Fibroblast of villous mesenchyme (primary cell): ENCODE measurements around the gene MVP. TPM values are rescaled to one million over a fixed set of nuclear protein-coding genes. Genes with fewer than 3 reads are reported as not detected.

Source experiments
- DNase-seq: peaks from one replicate; pipeline ENCODE4 v3.0.0-alpha.2; 2010; ENCODE audit warnings: low read depth
- H3K4me3 ChIP-seq: 2 replicates; pipeline ENCODE4 v1.5.1; 2011; ENCODE audit warnings: low read depth, mild to moderate bottlenecking, low read length
- total RNA-seq: library from RNA; depleted of rRNA; stranded (reverse); fragments of >200 nt; gene quantifications from 2 replicates; pipeline ENCODE4 v1.2.3, GENCODE V29; 2012
- TF ChIP-seq, protein P1 (sequence below): IDR thresholded peaks from 2 replicates; pipeline ENCODE4 v1.5.1; 2012; ENCODE audit warnings: low read depth, mild to moderate bottlenecking, low read length; ENCODE audit not compliant: insufficient read depth

Gene MVP
- total RNA-seq, 1 donor: 211 TPM

DNA sequence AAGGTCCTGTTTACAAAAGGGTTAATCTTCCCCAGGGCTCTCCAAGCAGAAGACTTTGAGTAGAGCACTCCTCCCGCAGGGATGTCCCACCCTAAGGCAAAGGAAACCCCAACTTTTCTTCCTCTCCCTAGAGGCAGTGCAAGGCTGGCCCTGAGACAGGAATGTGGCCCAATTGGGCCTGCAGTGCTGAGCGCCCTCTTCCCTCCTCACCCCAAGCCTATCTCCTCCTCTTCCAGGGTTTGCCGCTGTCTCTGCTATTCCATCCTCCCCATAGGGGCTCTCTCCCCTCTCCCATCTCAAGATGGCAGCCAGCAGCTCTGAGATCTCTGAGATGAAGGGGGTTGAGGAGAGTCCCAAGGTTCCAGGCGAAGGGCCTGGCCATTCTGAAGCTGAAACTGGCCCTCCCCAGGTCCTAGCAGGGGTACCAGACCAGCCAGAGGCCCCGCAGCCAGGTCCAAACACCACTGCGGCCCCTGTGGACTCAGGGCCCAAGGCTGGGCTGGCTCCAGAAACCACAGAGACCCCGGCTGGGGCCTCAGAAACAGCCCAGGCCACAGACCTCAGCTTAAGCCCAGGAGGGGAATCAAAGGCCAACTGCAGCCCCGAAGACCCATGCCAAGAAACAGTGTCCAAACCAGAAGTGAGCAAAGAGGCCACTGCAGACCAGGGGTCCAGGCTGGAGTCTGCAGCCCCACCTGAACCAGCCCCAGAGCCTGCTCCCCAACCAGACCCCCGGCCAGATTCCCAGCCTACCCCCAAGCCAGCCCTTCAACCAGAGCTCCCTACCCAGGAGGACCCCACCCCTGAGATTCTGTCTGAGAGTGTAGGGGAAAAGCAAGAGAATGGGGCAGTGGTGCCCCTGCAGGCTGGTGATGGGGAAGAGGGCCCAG, 7.3 kb upstream of the MVP start:
- H3K4me3 ChIP-seq: peak overlapping the region; percentile 64
- no peak for DNase-seq

DNA sequence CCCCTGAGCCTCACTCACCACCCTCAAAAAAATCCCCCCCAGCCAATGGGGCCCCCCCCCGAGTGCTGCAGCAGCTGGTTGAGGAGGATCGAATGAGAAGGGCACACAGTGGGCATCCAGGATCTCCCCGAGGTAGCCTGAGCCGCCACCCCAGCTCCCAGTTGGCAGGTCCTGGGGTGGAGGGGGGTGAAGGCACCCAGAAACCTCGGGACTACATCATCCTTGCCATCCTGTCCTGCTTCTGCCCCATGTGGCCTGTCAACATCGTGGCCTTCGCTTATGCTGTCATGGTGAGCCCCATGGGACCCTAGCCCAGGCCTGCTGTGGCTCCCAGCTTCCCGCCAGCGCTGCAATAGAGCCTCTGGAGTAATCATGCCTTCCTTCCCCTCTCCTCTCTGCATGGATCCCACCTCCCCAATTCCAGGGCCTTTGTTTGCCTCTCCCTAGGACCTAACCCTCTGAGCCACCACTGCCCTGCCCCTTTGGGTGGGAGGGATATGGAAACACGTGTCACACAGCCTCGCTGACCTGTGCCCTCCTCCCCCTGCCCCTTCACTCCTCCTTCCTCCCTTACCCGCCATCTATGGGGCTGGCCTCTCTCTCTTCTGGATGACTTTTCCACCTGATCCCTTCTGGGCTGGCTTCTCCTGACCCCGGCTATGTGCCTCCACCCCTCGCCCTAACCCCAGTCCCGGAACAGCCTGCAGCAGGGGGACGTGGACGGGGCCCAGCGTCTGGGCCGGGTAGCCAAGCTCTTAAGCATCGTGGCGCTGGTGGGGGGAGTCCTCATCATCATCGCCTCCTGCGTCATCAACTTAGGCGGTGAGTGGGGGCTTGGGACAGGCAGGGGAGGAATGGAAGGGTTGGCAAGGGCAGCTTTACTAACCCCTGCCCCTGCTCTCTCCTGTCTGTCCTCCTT, 6.4 kb upstream of the MVP start:
- no peak for DNase-seq
- TF ChIP-seq, protein P1, sequence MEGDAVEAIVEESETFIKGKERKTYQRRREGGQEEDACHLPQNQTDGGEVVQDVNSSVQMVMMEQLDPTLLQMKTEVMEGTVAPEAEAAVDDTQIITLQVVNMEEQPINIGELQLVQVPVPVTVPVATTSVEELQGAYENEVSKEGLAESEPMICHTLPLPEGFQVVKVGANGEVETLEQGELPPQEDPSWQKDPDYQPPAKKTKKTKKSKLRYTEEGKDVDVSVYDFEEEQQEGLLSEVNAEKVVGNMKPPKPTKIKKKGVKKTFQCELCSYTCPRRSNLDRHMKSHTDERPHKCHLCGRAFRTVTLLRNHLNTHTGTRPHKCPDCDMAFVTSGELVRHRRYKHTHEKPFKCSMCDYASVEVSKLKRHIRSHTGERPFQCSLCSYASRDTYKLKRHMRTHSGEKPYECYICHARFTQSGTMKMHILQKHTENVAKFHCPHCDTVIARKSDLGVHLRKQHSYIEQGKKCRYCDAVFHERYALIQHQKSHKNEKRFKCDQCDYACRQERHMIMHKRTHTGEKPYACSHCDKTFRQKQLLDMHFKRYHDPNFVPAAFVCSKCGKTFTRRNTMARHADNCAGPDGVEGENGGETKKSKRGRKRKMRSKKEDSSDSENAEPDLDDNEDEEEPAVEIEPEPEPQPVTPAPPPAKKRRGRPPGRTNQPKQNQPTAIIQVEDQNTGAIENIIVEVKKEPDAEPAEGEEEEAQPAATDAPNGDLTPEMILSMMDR: no peak
- H3K4me3 ChIP-seq: no peak overlapping the region

More for the DNA sequence above, 7.3 kb upstream of the MVP start:
- TF ChIP-seq, protein P1: no peak

DNA sequence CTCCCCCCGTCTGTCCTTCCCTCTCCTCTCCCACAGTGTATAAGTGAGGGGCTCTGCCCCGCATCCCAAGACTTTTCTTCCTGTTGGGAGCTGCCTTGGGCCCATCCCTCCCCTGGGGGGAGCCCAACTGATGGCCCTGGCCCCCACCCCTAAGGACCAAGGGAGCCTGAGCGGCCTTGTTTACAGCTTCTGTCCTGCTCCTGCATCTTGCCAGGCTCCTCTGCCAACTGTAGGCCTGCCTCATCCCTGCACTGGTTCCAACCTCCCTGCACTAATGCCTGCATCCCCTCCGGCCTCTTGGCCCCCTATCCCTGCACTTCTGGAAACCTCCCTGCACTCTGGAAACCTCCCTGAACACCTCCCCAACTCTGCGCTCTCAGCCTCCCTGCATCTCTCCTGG, 5.7 kb upstream of the MVP start:
- no peak overlapping the region for H3K4me3 ChIP-seq
- TF ChIP-seq, protein P1: no peak
- DNase-seq: no peak

DNA sequence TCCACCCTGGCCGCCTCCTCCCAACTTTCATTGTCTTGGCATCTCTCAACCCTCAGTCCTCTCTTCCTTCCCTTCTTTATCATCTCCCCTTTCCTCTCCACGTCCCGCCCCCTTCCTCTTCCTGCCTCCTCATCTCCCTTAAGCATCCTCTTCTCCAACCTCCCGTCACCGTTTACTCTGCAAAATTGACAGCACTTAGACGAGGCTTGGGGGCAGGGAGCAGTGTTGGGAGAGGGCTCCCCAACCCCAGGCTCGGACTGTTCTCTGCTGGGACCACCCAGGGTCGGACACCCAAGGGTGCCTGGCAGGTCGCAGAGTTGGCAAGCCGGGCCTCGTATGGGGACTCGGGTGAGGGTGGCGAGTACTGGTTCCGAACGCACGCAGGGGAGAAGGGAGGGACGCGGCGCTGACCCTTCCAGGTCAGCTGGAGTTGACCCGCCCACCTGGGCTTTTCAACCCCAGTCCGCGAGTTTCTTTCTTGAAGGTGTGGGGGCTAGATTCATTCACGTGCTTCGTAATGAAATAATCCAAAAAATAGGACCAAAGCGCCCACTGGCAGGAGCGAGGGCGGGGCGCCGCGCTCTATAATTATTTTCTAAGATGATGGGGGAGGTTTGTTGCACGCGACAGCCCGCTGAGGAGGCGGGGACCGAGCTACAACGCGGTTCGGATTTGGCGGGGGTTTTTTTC, 5.1 kb upstream of the MVP start:
- H3K4me3 ChIP-seq: peak overlapping the region; percentile 87
- DNase-seq: no peak
- TF ChIP-seq, protein P1: no peak

DNA sequence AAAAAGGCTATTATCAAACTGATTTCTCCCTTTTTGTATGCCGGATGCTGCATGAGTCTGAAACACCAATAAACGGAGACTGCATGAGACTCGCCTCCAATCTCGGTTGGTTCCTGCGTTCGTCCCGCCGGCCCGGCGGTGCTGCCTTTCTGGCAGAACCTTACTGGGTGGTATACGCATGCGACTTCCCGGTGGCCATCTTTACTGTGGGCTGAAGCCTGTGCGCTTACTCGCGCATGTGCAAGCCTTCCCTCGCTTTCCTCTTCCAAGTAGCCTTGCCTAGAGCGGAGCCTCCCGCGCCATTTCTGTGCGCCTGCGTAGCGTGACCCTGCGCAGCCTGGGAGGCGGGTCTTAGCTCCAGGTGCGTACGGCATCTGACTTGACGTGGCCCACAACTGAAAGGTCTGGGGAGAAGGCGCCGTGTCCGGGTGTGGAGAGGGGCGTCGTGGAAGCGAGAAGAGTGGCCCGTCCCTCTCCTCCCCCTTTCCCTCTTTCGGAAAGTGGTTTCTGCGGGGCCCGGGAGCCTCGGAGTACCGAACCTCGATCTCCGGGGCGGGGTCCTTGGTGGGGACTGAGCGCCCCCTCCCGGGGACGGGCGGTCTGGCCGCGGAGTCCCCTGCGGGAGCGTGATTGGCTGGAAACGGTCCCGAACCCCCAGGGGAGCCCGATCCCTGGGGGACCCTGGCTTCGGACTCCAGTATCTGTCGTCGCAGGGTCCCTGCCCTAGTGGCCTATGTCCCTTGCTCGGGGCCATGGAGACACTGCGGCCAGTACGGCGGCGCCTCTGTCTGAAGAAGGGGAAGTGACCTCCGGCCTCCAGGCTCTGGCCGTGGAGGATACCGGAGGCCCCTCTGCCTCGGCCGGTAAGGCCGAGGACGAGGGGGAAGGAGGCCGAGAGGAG, 4.2 kb upstream of the MVP start, which contains the start of gene PAGR1:
TSS of gene PAGR1 (plus strand) at position 360 of the 901 bp plus-strand sequence. CDS start at position 734, 374 bp downstream.
- peak within 1 kb of the TSS; percentile 87 for H3K4me3 ChIP-seq
- peak; percentile 100 for DNase-seq
- TF ChIP-seq, protein P1: peak; percentile 88
